HG02884 (cell line): ENCODE measurements around the gene THSD7B.

Experiments
- ATAC-seq: cut with Tn5 transposase; IDR thresholded peaks from one replicate; pipeline ENCODE4 v1.9.1; 2021; ENCODE audit warnings: mild to moderate bottlenecking, moderate library complexity; ENCODE audit not compliant: unreplicated experiment

THSD7B gene

DNA sequence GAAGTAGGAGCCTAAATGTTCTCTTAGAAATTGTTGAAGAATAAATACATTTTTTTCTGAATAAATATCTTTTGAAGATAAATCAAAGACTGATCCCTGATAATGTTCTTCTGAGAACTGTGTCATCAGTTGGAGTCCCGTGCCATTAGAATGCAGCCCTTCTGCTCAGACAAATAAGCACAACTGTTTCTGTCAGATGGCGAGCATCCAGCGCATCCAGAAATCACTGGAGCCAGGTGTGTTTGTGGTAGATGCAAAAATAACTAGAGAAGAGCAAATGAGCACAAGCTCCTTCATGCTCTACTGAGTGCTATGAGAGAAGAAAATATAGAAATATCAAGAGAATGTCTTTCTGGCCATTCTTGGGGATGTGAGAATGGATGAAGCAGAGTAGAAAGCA, 573.7 kb downstream of the THSD7B start:
- ATAC-seq = no peak

DNA sequence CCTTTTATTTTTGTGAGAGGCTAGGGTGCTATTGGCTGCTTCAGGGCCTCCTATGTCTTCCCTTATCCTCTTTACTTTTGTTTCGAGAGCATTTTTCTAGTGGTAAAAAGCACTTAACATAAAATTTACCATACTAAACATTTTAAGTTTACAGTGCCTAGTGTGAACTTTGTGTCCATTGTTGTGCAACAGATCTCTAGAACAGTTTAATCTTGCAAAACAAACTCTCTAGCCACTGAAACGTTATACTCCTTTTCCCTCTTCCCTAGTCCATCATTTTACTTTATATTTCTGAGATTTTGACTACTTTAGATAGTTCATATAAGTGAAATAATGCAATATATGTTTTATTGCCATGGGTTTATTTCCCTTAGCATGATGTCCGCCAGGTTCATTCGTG, 580.6 kb downstream of the THSD7B start:
- ATAC-seq = no peak

DNA sequence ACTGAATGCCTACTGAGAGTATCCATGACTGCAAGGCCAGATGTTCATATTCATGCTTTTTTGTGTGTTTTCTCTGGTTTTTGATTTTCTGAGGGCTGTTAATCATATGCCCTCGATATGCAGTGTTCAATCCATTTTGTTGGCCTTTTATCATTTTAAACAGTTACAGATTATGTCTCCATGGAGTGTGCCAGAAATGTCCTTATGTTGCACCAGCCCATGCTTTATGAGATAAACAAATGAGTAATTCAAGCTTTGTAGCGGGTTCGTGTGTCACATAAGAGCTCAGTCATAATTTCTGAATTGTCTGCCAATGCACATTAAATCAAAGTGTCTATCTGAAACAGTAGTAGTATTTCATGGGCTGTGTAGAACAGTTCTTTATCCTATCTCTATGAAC, 583.0 kb downstream of the THSD7B start:
- no peak for ATAC-seq

DNA sequence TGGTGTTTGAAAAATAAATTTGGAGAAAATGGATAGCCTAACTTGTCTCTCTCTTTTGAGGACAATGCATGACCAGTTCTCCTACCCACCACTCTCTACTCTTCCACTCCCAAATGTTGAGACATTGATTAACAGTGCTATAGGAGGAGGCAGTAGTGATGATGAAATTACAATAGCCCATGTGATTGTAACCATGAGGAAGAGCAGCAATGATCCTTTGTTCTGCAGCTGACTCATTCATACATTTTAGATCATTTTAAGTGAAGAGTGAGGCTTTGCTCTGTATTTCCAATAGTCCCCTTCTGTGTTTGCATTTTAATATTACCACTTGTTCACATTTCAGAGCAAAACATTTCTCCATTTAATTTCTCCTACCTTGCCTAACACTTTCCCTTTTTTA, 592.3 kb downstream of the THSD7B start:
- no peak for ATAC-seq

DNA sequence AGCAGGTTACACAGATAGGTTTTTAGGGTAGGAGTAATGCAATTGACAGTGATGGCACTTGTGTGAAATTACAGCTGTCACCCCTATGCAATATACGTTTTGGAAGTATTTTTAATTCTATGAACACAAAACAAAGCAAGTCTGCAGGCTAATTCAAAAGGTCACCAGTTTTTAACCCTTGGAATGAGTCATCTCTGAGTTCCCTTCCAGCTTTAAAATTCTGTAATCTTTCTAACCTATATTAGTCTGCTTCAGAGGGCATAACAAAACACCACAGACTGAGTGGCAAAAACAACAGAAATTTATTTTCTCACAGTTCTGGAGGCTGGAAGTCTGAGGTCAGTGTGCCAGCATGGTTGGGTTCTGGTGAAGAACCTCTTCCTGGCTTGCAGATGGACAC, 602.0 kb downstream of the THSD7B start:
- no peak for ATAC-seq

DNA sequence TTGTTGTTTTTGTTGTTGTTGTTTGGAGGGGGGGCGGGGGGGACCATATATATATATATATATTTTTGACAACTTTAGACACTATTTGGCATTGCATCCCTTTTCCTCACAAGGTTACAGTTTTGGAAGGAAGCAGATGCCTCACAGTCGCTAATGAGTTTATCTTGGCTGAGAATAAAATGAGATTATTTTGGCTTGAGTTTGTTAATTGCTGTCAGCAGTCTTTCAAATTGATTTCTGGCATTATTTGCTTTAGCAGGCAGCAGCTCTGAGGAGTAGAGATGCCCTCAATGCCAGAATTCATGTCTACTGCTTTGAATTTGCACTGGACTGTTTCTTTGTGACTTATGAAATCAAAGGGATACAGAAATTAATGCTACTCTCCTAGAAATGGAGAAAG, 603.8 kb downstream of the THSD7B start:
- ATAC-seq = no peak

DNA sequence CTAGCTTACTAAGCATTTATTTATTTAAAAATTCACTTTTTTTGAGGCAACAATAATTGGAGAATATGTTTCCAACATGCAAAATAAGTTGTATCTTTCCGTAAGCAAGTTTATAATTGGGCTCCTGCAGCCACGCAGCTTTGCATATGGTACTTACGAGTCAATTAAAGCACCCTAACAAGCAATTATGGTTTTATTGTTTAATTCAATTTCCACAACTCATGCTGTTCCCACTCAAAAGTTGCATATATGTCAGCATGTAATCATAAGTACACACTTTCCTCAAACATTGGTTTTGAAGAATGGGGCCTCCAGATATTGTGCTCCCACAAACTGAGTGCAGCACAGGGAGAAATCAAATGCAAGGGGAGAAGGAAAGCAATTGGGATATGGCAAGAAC, 613.8 kb downstream of the THSD7B start:
- no peak for ATAC-seq

DNA sequence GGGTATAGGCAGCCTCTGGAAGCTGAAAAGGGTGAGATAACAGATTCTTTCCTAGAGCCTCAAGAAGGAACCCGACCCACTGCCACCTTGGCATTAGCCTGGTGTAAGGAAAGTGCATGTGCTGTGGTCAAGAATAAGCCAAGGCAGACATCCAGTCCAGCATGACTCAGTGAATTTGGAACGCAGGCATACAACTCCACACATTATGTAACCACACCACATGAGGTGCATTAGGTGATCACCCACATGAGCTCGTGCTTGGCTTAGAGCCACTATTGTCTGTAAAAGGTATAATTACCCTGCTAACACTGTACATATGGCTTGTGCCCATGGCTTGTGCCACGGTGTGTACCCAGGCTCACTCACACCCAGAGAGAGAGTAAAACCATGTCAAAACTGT, 615.3 kb downstream of the THSD7B start:
- no peak for ATAC-seq

DNA sequence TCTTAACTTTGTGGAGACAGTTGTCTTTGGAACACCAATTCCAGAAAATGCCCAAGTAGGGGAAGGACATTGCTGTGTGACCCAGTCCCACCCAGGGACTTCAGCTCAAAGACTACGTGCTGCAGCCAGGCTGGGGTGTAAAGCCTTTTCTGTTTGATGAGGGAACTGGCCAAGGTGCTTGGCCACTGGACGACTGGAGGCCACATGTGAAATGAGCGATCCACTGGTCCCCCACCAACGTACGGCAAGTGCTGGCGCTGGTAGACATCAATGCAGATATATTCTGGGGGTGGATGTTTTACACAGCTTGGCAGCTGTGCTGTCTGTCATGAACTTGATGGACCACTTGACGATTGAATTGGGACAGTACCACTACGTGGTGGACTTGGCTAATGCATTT, 616.4 kb downstream of the THSD7B start:
- no peak for ATAC-seq

DNA sequence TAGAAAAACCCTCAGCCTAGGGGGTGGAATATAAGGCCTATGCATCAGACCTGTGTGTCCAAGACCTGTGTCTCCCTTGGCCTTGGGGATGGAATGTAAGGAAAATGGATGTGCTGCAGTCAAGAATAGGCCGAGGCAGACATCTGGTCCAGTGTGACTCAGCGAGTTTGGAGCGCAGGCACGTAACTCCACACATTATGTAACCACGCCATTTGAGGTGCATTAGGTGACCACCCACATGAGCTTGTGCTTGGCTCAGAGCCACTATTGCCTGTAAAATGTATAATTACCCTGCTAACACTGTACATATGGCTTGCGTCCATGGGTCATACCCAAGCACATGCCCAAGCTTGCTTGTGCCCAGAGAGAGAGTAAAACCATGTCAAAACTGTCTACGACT, 618.0 kb downstream of the THSD7B start:
- ATAC-seq = no peak

DNA sequence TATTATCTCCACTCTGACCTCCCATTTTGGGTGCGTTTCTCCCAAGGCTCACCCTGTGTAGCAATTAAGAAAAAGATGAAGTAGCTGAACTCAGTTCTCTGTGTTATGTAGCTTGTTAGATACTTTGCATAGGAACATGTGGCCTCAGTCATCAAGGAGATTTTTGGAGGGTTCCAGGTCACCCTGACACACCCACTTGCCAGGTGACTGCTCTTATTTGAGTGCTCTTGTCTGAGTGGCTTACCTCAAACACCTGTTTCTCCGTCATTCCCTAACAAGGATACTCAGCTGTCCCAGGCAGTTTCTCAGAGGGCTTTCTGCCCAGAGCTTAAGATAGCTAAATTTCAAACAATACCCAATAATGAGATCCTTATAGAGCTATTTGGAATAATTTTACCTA, 621.7 kb downstream of the THSD7B start:
- ATAC-seq = no peak

DNA sequence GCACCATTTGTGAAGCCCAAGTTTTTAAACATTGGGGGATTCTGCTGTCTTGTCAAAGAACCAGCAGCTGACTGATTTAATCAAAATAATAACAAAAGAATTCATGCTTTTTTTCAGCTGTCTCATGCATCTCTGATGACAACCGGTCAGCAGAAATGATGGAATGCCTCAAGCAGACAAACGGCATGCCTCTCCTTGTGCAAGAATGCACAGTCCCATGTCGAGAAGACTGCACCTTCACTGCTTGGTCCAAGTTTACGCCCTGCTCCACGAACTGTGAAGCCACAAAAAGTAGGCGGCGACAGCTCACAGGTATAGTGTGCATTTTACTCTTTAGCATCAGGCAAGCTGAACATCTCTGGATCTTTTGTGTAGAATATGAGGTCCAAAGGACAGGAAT, 640.2 kb downstream of the THSD7B start:
- no peak for ATAC-seq

DNA sequence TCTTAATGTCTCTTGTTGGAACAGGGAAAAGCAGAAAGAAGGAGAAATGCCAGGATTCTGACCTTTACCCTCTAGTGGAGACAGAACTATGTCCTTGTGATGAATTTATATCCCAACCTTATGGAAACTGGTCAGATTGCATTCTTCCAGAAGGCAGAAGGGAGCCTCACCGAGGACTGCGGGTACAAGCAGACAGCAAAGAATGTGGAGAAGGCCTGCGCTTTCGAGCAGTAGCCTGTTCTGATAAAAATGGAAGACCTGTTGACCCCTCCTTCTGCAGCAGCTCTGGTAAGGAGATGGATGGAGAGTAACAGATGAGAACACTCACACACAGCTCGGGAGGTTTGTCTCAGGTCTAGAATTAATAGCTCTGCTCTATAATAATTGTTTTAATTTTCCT, 646.2 kb downstream of the THSD7B start:
- ATAC-seq = no peak

DNA sequence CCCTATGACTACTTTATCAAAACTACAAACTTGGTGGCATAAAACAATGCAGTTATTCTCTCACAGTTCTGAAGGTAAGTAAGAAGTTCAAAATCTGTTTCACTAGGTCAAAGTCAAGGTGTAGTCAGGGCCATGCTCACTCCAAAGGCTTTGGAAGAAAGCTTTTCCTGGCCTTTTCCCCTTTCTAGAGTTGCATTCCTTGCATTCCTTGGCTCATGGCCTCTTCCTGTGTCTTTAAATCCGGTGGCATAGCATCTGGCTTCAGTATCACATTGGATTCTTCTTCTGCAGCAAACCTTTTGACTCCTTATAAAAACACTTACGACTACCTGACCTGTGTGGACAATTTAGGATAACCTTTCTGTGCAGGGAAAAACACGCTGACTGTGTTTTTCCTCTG, 655.4 kb downstream of the THSD7B start:
- ATAC-seq = no peak

DNA sequence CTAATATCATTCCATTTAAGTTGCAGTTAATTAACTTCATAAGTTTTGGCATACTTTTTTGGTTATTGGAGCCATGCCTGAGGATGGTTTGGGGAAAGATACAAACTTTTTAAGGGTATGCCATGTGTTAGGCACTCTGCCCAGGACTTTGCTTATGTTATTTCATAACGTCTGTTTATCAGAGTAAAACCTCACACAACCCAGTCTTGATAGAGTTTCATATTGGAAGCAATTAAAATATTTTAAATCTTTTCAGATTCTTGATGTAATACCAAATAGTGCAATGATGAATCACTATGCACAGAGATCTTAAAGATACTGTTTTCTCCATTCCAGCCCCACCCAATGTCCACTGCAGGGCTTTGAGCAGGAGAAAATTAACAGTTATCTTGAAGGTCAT, 669.8 kb downstream of the THSD7B start:
- no peak for ATAC-seq

DNA sequence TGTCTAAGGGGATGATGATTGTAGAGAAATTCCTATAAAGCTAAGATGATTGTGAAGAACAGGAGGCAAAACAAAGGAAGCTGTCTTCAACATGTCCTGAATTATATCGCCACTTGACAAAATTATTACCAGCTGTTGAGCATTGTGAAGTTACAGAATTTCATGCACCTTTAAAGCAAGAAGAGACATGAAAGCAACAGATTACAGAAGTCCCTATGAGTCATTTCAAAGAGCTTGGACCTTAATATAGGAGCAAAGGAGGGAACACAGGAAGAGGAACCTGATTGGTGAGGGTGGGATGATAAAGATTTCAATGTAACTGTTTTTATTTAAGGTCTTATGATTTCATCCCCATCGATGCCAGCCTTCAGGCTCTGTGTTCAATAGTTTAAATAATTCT, 672.0 kb downstream of the THSD7B start:
- ATAC-seq = no peak

DNA sequence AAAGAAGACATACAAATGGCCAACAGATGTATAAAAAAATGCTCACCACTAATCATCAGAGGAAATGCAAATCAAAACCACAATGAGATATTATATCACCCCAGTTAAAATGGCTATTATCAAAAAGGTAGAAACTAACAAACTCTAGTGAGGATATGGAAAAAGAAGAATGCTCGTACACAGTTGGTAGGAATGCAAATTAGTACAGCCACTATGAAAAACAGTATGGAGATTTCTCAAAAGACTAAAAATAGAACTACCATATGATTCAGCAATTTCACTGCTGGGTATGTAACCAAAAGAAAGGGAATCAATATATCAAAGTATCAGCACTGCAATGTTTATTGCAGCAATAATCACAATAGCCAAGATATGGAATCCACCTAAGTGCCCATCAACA, 679.6 kb downstream of the THSD7B start:
- ATAC-seq = no peak

DNA sequence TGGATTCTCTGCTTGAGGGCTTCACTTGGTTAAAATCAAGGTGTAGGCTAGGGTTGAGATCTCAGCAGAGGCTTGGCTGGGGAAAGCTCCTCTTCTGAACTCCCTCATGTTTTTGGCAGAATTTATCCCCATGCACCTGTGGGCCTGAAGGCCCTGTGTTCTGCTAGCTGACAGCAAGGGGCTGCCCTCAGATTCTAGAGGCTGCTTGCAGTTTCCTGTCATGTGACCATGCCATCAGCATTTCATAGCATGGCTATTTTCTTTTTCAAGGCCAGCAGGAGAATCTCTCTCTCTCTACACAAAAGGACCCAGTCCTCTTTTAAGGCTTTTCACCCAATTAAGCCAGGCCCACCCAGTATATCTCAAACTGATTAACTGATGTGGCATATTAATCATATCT, 684.1 kb downstream of the THSD7B start:
- no peak for ATAC-seq

DNA sequence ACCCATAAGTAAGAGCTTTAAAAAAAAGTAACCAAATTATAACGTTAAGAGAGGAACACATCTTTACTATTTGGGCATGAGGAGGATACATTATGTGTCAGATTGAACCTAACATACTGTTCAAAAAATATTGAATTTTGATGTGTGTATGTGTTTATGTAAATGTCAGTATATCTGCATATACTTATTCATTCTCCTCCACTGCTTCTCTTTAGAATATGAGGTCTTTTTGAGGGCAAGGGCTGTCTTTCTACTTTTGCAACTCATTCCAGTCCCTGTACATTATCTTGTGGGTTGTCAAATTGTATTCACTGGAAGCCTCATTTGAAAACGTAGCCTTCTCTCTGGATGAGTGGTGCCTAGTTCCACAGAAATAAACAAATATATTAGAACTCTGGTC, 689.5 kb downstream of the THSD7B start:
- no peak for ATAC-seq

DNA sequence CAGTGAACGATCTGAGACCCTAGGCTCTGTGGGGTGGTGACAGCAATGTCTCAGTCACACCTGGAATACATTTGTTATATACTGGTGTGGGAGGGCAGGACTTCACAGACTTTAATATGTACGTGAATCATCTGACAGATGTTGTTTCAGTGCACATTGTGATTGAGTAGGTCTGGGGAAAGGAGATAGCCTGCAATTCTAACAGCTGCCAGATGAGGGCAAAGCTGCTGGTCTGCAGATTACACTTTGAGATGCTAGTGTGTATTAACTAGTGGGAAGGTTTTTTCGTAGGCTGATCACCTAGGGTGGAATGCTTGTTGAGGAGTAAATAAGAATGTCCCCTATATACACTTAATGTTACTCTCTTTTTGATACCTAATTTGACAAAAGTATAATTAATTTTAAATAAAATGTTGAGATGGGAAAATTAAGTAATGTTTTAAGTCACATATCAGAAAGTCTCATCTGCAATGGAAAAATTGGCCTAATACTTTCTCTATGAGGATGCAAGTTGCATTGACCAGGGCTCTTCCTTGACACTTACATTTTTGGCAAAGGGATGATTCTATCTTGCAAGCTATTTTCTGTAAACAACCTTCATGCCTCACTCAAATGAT, 702.0 kb downstream of the THSD7B start:
- ATAC-seq = peak; percentile 93

DNA sequence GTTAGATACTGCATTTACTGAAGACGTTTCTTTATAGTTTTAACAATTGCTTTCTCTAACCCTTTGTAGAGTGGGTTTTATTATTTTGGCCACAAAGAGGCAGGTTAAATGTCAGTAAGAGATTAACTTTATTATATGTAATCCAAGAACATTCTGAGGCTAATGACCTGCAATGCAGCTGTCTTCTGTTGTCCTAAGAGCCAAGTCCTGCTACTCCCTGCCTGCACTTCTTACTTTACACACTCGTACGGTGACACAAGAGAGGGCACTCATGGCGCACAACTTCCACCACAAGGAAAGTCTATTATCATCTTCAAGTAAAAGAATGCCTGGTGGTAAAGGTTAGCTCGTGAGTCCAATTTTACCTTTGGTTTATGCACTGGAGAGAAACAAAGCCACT, 727.9 kb downstream of the THSD7B start:
- ATAC-seq = no peak

DNA sequence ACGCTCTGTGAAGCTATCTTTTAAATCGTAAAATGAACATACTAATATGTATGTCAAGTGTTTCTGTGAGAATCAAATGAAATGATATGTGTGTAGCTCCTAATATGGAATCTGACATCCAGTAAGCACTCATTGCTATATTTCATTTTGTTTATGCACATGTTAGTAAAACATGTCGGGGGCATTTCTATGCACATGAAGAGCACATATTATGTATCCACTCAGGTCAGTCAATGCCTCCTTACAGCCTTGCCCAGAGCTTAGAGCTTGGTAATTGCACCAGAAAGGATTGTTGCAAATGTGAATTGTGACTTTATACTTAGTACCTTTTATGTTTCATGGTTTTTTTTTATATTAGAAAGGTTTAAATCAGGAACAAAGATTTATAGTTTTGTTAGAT, 735.3 kb downstream of the THSD7B start:
- no peak for ATAC-seq

DNA sequence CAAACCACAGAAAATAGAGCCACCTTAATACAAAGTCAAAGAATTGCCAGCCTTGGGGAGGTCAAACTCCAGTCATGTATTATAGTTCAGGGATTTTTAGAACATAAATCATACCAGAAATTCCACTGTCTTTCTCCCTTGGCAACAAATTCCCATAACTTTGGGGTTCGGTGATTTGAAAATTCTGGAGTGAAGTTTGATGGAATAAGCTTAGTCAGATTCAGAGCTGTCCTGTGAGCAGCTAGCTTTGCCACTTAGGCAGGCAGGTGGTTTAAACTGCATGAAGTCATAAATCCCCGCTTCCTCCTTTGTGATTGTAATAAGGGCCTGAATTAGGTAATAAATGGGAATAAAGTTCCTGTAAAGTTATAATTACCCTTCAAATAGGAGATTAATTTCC, 741.9 kb downstream of the THSD7B start:
- ATAC-seq = no peak
